CD4-positive, alpha-beta T cell treated with Interleukin-4 for 4 hours (primary cell): Measurements from ENCODE around the gene CAMSAP3.

Experiments used
- DNase-seq: peaks from one replicate; pipeline ENCODE4 v3.0.0-alpha.2; 2020

CAMSAP3 gene

GRCh38 chr19:7579182-7579581 is 16.5 kb upstream of the CAMSAP3 start:
- DNase-seq: no peak

GRCh38 chr19:7582446-7582845 is 13.2 kb upstream of the CAMSAP3 start:
- DNase-seq: no peak

DNA sequence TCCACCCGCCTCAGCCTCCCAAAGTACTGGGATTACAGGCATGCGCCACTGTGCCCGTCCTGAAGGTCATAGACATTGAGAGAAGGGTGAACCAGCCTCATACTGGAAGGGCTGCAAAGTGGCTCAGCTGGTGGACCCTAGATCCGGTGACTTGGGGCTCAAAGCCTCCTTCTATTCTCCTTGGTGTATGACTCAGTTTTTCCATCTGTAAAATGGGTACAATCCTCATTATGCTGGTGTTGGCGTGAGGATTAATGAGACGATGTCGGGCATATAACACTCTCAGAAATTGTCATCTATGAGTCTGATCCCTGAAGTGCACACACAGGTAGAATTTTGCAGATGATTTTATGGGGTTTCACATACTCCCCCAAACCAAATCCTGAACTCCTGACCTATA is 5.8 kb upstream of the CAMSAP3 start:
- DNase-seq: no peak

- DNase-seq: no peak
Measured at GRCh38 chr19:7590256-7590655, 5.4 kb upstream of the CAMSAP3 start.

- no peak for DNase-seq
Measured at GRCh38 chr19:7596211-7596937, 711 bp downstream of the CAMSAP3 start.

GRCh38 chr19:7597689-7598088 is 2.0 kb downstream of the CAMSAP3 start:
- DNase-seq: no peak

DNA sequence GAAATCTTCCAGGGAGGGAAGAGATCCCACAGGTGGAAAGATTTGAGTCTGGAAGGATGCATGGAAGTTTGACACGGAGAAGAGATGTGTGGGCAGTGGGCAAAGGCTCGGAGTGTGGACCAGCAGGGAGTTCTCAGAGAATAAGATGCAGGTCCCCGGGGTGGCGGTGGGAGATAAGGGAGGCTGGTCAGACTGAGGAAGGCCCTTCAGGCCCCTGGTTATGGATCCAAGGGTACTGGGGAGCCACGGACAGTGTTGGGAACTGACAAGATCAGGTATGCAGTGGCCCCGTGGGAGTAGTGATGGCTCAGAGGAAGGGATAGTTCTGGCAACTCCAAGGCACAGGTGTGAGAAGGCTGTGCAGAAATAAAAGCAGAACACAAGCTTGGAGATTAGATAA is 2.5 kb downstream of the CAMSAP3 start:
- no peak for DNase-seq

- DNase-seq: no peak
Measured at GRCh38 chr19:7600721-7601120, 5.1 kb downstream of the CAMSAP3 start.

DNA sequence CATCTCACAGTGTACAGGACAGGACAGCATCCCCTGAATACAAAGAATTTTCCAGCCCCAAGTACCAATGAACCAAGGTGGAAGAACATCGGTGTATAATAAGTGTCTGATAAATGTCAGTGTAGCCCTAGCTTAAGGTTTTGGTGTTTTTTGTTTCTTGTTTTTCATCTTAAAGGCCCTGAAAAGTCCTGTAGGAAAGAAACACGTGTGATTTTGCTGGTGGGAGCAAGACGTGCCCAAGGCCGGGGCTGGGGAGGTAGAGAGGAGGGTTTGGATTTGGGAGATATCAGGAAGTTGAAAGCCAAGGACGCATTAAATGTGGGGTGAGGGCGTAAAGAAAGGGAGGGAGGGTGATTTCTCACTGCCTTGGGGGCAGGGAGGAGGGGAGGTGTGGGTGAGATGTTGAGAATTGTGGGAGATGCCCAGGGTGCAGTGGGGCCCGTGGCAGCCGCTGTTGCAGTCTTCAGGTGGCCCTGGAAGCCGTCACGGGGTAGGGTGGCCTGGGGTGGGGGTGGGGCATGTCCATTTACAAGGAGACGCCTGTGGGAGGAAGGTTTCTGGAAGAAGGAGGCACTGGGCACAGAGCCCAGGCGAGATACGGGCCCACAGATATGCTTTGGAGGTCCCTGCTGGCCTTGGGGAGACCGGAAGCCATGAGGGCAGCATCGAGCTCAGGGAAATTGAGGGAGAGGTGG is 6.7 kb downstream of the CAMSAP3 start:
- DNase-seq: no peak

DNA sequence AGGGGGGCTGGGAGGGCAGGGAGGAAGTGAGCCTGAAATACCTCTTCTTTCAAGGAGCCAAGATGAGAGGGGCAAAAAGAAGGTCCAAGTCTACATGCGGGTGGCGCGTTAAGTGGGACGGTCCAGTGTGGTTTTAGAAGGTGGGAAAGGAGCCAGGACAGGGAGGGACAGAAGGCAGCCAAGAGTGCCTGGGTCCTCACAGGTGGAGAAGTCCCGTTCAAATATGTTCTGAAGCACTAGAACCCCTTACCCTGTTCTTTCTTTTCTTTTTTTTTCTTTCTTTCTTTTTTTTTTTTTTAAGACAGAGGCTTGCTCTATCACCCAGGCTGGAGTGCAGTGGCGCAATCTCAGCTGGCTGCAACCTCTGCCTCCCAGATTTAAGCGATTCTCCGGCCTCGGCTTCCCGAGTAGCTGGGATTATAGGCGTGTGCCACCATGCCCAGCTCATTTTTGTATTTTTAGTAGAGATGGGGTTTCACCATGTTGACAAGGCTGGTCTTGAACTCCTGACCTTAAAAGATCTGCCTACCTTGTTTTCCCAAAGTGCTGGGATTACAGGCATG is 7.4 kb downstream of the CAMSAP3 start:
- no peak for DNase-seq

DNA sequence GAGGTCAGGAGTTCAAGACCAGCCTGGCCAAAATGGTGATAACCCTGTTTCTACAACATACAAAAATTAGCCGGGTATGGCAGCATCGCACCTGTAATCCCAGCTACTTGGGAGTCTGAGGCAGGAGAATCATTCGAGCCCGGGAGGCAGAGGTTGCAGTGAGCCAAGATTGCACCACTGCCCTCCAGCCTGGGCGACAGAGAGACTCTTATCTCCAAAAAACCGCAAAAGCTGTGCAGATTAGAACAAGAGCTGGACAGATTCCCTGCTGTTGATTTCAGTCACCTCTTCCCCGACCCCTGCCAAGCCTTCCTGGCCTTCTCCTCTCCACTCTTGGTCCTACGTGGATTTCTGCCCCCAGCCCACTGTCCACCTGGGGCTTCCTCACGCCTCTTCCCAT is 8.3 kb downstream of the CAMSAP3 start:
- DNase-seq: no peak

DNA sequence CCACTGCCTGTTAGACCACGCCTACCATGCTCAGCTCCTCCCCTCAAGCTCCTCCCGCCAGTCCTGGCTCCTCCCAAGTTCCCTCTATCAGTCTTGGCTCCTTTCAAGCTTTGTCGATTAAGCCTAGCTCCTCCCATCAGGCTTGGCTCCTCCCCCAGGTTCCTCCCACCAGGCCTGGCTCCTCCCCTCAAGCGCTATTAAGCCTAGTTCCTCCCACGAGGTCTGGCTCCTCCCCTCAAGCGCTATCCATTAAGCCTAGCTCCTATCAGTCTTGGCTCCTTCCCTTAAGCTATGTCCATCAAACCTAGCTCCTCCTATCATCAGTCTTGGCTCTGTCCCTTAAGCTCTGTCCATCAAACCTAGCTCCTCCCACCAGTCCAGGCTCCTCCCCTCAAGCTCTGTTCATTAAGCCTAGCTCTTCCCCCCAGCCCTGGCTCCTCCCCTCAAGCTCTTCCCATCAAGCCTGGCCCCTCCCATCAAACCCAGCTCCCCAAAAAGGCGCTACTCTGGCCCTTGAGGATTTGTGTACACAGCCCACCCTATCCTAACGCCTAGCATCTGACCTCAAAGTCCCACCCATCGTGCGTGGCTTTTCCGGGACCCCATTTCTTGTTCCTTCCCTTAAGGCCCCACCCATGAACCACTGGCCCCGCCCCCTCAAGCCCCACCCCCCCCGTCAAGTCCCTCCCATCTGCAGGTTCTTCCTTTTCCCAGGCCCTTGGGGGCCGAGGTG is 10.0 kb downstream of the CAMSAP3 start:
- DNase-seq: no peak

DNA sequence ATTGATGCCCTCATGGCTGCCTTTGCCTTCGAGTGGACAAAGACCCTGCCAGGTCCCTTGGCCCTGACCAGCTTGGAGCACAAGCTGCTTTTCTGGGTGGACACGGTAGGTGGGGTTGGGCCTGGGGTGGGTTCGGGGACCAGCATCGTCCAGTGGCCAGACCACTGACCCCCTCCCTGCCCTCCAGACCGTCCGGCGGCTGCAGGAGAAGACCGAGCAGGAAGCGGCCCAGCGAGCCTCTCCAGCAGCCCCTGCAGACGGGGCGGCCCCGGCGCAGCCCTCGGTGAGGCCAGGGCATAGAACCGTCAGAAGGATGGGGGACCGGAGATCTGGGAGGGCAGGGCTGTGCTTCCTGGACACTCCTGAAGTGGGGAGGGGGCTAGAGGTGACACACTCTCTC is 10.6 kb downstream of the CAMSAP3 start:
- no peak for DNase-seq

DNA sequence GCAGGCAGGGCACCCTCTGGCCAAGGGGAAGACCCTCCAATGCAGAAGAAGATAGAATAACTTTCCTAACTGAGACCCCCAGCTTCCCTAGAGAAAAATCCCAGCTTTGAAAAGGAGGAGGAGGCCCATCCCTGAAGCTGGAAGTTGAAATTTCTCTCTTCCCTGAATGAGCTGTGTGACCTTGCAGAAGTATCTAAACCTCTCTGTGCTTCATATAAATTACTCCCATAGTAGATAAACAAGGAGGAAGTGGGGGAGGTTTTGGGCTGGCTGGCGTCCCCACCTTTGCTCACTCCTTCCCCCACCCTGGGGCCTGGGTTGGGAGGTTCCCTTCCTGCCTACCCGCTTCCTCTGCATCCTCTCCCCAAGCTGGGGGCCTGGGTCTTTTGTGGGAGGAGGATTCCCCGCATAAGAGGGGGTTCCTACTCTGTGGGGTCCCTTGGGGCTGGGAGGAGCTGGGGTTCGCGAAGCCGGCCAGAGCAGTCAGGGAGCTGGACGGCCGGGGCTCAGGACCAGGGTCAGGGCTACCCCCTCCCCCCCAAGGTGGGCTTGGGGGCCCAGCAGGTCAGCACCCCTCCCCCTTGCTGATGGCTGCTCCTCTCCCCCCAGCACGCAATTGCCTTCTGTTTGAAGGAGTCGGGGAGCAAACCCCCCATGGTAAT is 11.7 kb downstream of the CAMSAP3 start:
- no peak for DNase-seq

- DNase-seq: no peak
Measured at GRCh38 chr19:7607874-7608560, 12.4 kb downstream of the CAMSAP3 start.

GRCh38 chr19:7610491-7611240 is 15.0 kb downstream of the CAMSAP3 start:
- no peak for DNase-seq

GRCh38 chr19:7611541-7612279 is 16.0 kb downstream of the CAMSAP3 start:
- no peak for DNase-seq

GRCh38 chr19:7612282-7613274 is 16.9 kb downstream of the CAMSAP3 start:
- DNase-seq: no peak

DNA sequence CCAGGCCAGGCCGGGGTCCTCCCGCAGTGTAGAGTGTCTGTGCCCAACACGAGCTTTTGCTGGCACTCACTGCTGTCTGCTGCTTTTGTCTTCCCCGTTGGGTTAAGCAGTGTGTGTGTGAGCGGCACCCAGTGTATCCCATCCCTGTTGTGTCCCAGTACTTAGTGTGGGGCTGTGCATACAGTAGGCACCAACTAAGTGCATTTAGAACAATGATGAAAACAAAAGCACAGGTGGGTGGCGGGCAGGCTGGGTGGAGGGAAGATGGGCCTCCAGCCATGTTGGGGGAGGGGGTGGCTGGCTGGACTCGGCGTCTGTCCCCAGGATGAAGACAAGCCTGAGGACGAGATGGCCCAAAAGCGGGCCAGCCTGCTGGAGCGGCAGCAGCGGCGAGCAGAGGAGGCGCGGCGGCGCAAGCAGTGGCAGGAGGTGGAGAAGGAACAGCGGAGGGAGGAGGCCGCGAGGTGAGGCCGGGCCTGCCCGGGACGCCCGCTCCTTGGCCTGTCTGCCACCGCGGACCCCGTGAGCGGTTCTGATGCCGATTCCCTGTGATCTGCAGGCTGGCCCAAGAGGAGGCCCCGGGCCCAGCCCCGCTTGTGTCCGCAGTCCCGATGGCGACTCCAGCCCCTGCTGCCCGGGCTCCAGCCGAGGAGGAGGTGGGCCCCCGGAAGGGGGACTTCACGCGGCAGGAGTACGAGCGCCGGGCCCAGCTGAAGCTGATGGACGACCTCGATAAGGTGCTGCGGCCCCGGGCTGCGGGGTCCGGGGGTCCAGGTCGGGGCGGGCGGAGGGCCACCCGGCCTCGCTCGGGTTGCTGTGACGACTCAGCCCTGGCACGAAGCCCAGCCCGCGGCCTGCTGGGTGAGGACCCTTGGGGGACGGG is 19.4 kb downstream of the CAMSAP3 start:
- DNase-seq: no peak
